Measurements from ENCODE around the gene RANBP9. TPM values are rescaled to one million over a fixed set of nuclear protein-coding genes. Genes with fewer than 3 reads are reported as not detected.
A peak's percentile ranks its signal among the peaks of the same experiment; 100 is the strongest.

The RANBP9 gene
- total and polyA plus RNA-seq, 7 experiments from 2014 or later = 2.7 to 56.9 (median 47.9) TPM

DNA sequence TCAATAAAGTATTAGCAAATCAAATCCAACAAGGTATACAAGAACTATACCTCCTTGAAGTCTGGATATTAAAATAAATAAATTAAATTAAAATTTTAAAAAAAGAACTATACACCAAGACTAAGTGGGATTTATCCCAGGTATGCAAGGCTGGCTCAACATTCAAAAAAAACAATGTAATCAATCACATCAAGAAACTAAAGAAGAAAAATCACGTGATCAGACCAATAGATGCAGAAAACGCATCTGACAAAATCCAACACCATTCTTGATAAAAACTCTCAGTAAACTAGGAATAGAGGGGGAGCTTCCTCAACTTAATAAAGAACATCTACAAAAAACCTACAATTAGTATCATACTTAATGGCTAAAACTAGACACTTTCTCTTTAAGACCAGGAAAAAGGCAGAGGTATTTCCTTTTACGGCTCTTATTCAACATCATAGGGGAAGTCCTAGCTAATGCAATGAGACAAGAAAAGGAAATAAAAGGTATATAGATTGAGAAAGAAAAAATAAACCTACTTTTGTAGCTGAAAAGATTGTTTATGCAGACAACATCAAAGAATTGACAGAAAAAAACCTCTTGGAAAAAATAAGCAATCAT, 35.0 kb downstream of the RANBP9 start:
- H3K4me3 Mint-ChIP-seq = peak overlapping the region in 2 of 10 donors; percentile 4 to 34
- H3K9me3 Mint-ChIP-seq = peaks cover 0 to 29% (median 9%) of the 10 kb centered on the region in 11 donors
- Histone ChIP-seq H3K36me3 (ENCODE audit: control insufficient read depth in 2 of 3, insufficient read depth in 3 of 3, low read length in 3 of 3) (no peaks in the 10 kb centered on the region), H3K4me1 (ENCODE audit: control insufficient read depth in 2 of 2, insufficient read depth in 2 of 2, low read length in 2 of 2) (peaks cover 15 to 28% of the 10 kb centered on the region in 2 donors), H3K4me3 (ENCODE audit: low read length) (no peak overlapping the region), H3K27me3 (ENCODE audit: control insufficient read depth in 2 of 2, insufficient read depth in 2 of 2, low read length in 2 of 2) (no peaks in the 10 kb centered on the region), H3K9me3 (ENCODE audit: control insufficient read depth in 2 of 3, low read length in 3 of 3) (no peaks in the 10 kb centered on the region), H3K27ac (ENCODE audit: low read depth, low read length) (no peak overlapping the region)
- H3K4me1 Mint-ChIP-seq = peaks cover 50 to 89% (median 78%) of the 10 kb centered on the region in 7 donors
- ATAC-seq = no peak
- peaks cover 8 to 49% (median 38%) of the 10 kb centered on the region in 5 donors for H3K36me3 Mint-ChIP-seq
- no peak for DNase-seq
- peak overlapping the region in 2 of 9 donors; percentile 28 to 54 for H3K27ac Mint-ChIP-seq
- intact Hi-C loops (cut with micrococcal nuclease) = no loop called here
- ChIA-PET POLR2A (interaction anchor here (0.6 to 0.9 kb wide), 3 partner anchors 9 to 1692 kb away, joined by 3 read pairs; no protein-coding TSS in a partner anchor), CTCF (no interaction called here)
- no peaks in the 10 kb centered on the region for H3K27me3 Mint-ChIP-seq

GRCh38 chr6:13674533-13675190, 37.0 kb downstream of the RANBP9 start:
- Mint-ChIP-seq H3K27ac (peak overlapping the region in 4 of 9 donors; percentile 9 to 63 (median 28)), H3K4me1 (peaks cover 39 to 80% (median 72%) of the 10 kb centered on the region in 7 donors), H3K36me3 (peaks cover 8 to 40% (median 34%) of the 10 kb centered on the region in 5 donors), H3K27me3 (no peaks in the 10 kb centered on the region), H3K4me3 (peak overlapping the region in 3 of 10 donors; percentile 0 to 17 (median 5)), H3K9me3 (peaks cover 0 to 29% (median 9%) of the 10 kb centered on the region in 11 donors)
- DNase-seq (no peak), ATAC-seq (no peak)
- no peaks in the 10 kb centered on the region for H3K36me3 ChIP-seq (ENCODE audit: control insufficient read depth in 2 of 3, insufficient read depth in 3 of 3, low read length in 3 of 3)
- no peaks in the 10 kb centered on the region for H3K9me3 ChIP-seq (ENCODE audit: control insufficient read depth in 2 of 3, low read length in 3 of 3)
- peaks cover under 1 to 23% of the 10 kb centered on the region in 2 donors for H3K4me1 ChIP-seq (ENCODE audit: control insufficient read depth in 2 of 2, insufficient read depth in 2 of 2, low read length in 2 of 2)
- ChIA-PET CTCF (no interaction called here), POLR2A (interaction anchor here (0.6 to 1.5 kb wide), 3 partner anchors 22 to 60 kb away, joined by 3 to 4 read pairs (median 3); partner anchors contain the start of gene NOL7)
- intact Hi-C loops (cut with micrococcal nuclease) = loop anchor here in 1 of 2 donors (5.0 kb wide), 1 partner anchor 37 kb away; no protein-coding TSS in a partner anchor
- no peak overlapping the region for H3K27ac ChIP-seq (ENCODE audit: low read depth, low read length)
- H3K4me3 ChIP-seq (ENCODE audit: low read length) = no peak overlapping the region
- H3K27me3 ChIP-seq (ENCODE audit: control insufficient read depth in 2 of 2, insufficient read depth in 2 of 2, low read length in 2 of 2) = no peaks in the 10 kb centered on the region

DNA sequence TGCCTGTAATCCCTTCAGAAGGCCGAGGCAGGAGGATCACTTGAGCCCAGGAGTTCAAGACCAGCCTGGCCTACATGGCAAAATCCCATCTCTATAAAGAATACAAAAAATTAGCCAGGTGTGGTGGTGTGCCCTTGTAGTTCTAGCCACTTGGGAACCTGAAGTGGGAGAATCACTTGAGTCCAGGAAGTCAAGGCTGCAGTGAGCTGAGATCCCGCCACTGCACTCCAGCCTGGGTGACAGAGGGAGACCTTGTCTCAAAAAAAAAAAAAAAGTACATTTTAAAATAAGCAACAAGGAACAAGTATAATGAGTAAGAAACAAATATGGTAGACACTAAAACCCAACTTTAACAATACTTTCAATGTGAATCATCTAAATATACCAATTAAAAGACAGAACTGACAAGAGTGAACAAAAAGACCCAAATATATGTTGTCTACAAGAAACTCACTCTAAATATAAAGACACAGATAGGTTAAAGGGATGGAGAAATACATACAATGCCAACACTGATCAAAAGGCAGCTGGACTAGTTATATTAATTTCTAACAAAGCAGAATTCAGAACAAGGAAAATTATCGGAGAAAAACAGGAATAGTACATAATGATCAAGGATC, 37.7 kb downstream of the RANBP9 start:
- H3K4me3 ChIP-seq (ENCODE audit: low read length) = no peak overlapping the region
- peaks cover 8 to 44% (median 35%) of the 10 kb centered on the region in 5 donors for H3K36me3 Mint-ChIP-seq
- peaks cover 0 to 35% (median 9%) of the 10 kb centered on the region in 11 donors for H3K9me3 Mint-ChIP-seq
- H3K27me3 Mint-ChIP-seq = no peaks in the 10 kb centered on the region
- no peak for ATAC-seq
- peak overlapping the region in 1 of 9 donors; percentile 63 for H3K27ac Mint-ChIP-seq
- no peak for DNase-seq
- no peaks in the 10 kb centered on the region for H3K27me3 ChIP-seq (ENCODE audit: control insufficient read depth in 2 of 2, insufficient read depth in 2 of 2, low read length in 2 of 2)
- intact Hi-C loops (cut with micrococcal nuclease) = loop anchor here (1.0 to 5.0 kb wide), 3 partner anchors 11 to 37 kb away; no protein-coding TSS in a partner anchor
- H3K4me3 Mint-ChIP-seq = peak overlapping the region in 1 of 10 donors; percentile 4
- ChIA-PET POLR2A (interaction anchor here (0.6 to 1.5 kb wide), 3 partner anchors 16 to 30 kb away, joined by 3 to 4 read pairs (median 3); no protein-coding TSS in a partner anchor), CTCF (interaction anchor here (0.7 to 0.9 kb wide), 2 partner anchors 35 to 47 kb away, joined by 3 to 4 read pairs; no protein-coding TSS in a partner anchor)
- no peaks in the 10 kb centered on the region for H3K9me3 ChIP-seq (ENCODE audit: control insufficient read depth in 2 of 3, low read length in 3 of 3)
- peaks cover 40 to 80% (median 75%) of the 10 kb centered on the region in 7 donors for H3K4me1 Mint-ChIP-seq
- peaks cover 0 to 23% of the 10 kb centered on the region in 2 donors for H3K4me1 ChIP-seq (ENCODE audit: control insufficient read depth in 2 of 2, insufficient read depth in 2 of 2, low read length in 2 of 2)
- no peak overlapping the region for H3K27ac ChIP-seq (ENCODE audit: low read depth, low read length)
- no peaks in the 10 kb centered on the region for H3K36me3 ChIP-seq (ENCODE audit: control insufficient read depth in 2 of 3, insufficient read depth in 3 of 3, low read length in 3 of 3)

DNA sequence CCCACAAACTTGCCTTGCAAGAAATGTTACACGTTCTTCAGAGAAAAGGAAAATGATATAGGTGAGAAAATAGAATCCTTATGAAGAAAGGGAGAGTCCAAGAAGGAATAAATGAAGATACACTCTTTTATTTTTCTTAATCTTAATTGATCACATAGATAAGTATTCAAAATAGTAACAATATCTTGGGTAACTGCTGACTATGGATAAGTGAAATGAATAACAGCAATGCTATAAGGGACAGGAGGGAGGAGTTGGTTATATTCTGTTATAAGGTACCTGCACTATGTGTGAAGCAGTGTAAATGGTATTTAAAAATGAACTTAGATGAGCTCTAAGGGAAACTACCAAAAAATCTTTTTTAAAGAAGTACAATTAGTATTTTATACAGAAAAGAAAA, 38.3 kb downstream of the RANBP9 start:
- peak overlapping the region in 3 of 10 donors; percentile 4 to 26 (median 11) for H3K4me3 Mint-ChIP-seq
- H3K27ac ChIP-seq (ENCODE audit: low read depth, low read length) = no peak overlapping the region
- no peak for ATAC-seq
- H3K36me3 ChIP-seq (ENCODE audit: control insufficient read depth in 2 of 3, insufficient read depth in 3 of 3, low read length in 3 of 3) = no peaks in the 10 kb centered on the region
- intact Hi-C loops (cut with micrococcal nuclease) = loop anchor here (1.0 to 5.0 kb wide), 3 partner anchors 10 to 36 kb away; no protein-coding TSS in a partner anchor
- no peaks in the 10 kb centered on the region for H3K27me3 Mint-ChIP-seq
- ChIA-PET POLR2A (interaction anchor here (0.8 to 1.5 kb wide), 3 partner anchors 8 to 31 kb away, joined by 3 to 5 read pairs (median 4); no protein-coding TSS in a partner anchor), CTCF (interaction anchor here (0.7 to 0.9 kb wide), 2 partner anchors 34 to 46 kb away, joined by 3 to 4 read pairs; no protein-coding TSS in a partner anchor)
- DNase-seq = no peak
- H3K36me3 Mint-ChIP-seq = peaks cover 8 to 42% (median 30%) of the 10 kb centered on the region in 5 donors
- H3K9me3 ChIP-seq (ENCODE audit: control insufficient read depth in 2 of 3, low read length in 3 of 3) = no peaks in the 10 kb centered on the region
- peaks cover 0 to 23% of the 10 kb centered on the region in 2 donors for H3K4me1 ChIP-seq (ENCODE audit: control insufficient read depth in 2 of 2, insufficient read depth in 2 of 2, low read length in 2 of 2)
- no peak overlapping the region for H3K4me3 ChIP-seq (ENCODE audit: low read length)
- H3K27me3 ChIP-seq (ENCODE audit: control insufficient read depth in 2 of 2, insufficient read depth in 2 of 2, low read length in 2 of 2) = no peaks in the 10 kb centered on the region
- peaks cover 0 to 38% (median 9%) of the 10 kb centered on the region in 11 donors for H3K9me3 Mint-ChIP-seq
- H3K4me1 Mint-ChIP-seq = peaks cover 40 to 80% (median 75%) of the 10 kb centered on the region in 7 donors
- peak overlapping the region in 2 of 9 donors; percentile 1 to 9 for H3K27ac Mint-ChIP-seq

DNA sequence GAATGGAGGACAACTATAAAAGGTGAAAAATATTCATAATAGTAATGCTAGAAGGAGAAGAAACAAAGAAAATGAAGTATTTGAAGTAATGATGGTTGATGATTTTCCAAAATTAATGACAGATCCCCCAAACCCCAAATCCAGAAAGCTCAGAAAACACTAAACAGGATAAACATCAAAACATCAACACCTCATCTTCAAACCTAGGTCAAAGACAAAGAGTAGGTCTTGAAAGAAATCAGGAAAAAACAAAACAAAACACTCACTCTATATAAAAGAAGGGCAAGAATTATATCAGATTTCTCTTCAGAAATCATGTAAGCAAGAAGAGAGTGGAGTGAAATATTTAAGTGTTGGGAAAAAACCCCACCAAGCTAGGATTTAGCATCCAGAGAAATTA, 38.7 kb downstream of the RANBP9 start:
- Histone ChIP-seq H3K36me3 (ENCODE audit: control insufficient read depth in 2 of 3, insufficient read depth in 3 of 3, low read length in 3 of 3) (no peaks in the 10 kb centered on the region), H3K27ac (ENCODE audit: low read depth, low read length) (no peak overlapping the region), H3K4me1 (ENCODE audit: control insufficient read depth in 2 of 2, insufficient read depth in 2 of 2, low read length in 2 of 2) (peaks cover 0 to 22% of the 10 kb centered on the region in 2 donors), H3K9me3 (ENCODE audit: control insufficient read depth in 2 of 3, low read length in 3 of 3) (no peaks in the 10 kb centered on the region), H3K4me3 (ENCODE audit: low read length) (no peak overlapping the region), H3K27me3 (ENCODE audit: control insufficient read depth in 2 of 2, insufficient read depth in 2 of 2, low read length in 2 of 2) (no peaks in the 10 kb centered on the region)
- ATAC-seq = no peak
- DNase-seq = no peak
- H3K27ac Mint-ChIP-seq = peak overlapping the region in 3 of 9 donors; percentile 7 to 46 (median 9)
- H3K27me3 Mint-ChIP-seq = no peaks in the 10 kb centered on the region
- intact Hi-C loops (cut with micrococcal nuclease) = loop anchor here (1.0 to 5.0 kb wide), 4 partner anchors 8 to 36 kb away; no protein-coding TSS in a partner anchor
- peak overlapping the region in 4 of 10 donors; percentile 4 to 40 (median 8) for H3K4me3 Mint-ChIP-seq
- peaks cover 8 to 40% (median 29%) of the 10 kb centered on the region in 5 donors for H3K36me3 Mint-ChIP-seq
- ChIA-PET POLR2A (interaction anchor here (0.9 to 1.0 kb wide), 2 partner anchors 8 to 13 kb away, joined by 3 to 5 read pairs; no protein-coding TSS in a partner anchor), CTCF (interaction anchor here (0.6 to 0.9 kb wide), 2 partner anchors 46 to 57 kb away, joined by 3 read pairs; no protein-coding TSS in a partner anchor)
- peaks cover 0 to 38% (median 9%) of the 10 kb centered on the region in 11 donors for H3K9me3 Mint-ChIP-seq
- peaks cover 44 to 83% (median 78%) of the 10 kb centered on the region in 7 donors for H3K4me1 Mint-ChIP-seq
